Activated CD8-positive, alpha-beta memory T cell treated with anti-CD3 and anti-CD28 coated beads for 1 hour (primary cell): ENCODE results near the gene RNASE3.
A peak's percentile ranks its signal among the peaks of the same experiment; 100 is the strongest.
"Not testable (repeated sequence)": the region's sequence is repeated elsewhere in the genome, so short reads cannot be mapped to it uniquely, and the experiment has no call there.

Experiments used
- DNase-seq, 2 donors: peaks; one replicate each; pipeline ENCODE4 v3.0.0-alpha.2; 2020; ENCODE audit warnings: low read depth in 1 of 2; ENCODE audit errors: extremely low read depth in 1 of 2

The RNASE3 gene

GRCh38 chr14:20891126-20891825, at the start of gene RNASE3:
RNASE3 (plus strand) TSS chr14:20891385; CDS start chr14:20891687, 302 bp downstream.
- not testable (repeated sequence) for DNase-seq

DNA sequence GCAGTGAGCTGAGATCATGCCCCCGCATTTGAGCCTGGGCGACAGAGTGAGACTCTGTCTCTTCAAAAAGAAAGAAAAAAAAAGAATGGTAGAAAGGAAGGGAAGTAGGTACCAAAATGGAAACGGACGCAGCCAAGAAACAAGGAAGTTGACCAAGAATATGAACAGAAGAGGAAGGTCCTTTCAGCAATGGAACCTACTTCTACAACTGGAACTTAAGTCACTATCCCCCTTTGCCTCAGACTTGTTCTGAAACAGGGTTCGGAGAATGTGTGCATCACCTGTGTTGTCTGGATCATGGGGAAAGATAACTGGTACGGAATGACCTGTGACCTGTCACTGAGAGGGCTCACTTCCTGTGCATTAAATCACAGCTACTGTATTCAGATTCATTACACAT, 44.6 kb upstream of the RNASE3 start:
- no peak for DNase-seq

DNA sequence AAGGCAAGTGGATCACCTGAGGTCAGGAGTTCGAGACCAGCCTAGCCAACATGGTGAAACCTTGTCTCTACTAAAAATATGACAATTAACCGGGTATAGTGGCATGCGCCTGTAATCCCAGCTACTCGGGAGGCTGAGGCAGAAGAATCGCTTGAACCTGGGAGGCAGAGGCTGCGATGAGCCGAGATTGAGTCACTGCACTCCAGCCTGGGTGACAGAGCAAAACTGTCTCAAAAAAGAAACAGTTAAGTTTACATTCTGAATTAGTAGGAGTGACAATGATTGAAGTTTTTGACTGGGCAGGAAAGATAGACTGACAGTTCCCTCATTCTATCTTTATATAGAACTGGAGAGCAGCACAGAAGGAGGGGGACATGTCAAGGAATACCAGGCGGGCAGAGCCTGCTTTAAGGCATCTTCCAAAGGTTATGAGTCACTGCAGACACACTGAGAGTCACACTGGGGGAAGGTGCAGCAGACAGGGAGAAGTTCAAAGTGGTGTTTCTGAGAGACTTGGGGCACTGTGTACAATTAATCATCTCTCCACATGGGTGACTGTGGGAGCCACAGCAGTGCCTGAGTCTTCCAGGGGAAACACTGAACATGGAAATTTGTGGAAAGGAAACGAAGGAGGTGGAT, 42.8 kb upstream of the RNASE3 start:
- no peak for DNase-seq

- no peak for DNase-seq
Measured at GRCh38 chr14:20848955-20849570, 42.1 kb upstream of the RNASE3 start.

- DNase-seq: no peak
Measured at GRCh38 chr14:20853042-20853441, 38.1 kb upstream of the RNASE3 start.

- no peak for DNase-seq
Measured at GRCh38 chr14:20855652-20856291, 35.4 kb upstream of the RNASE3 start.

DNA sequence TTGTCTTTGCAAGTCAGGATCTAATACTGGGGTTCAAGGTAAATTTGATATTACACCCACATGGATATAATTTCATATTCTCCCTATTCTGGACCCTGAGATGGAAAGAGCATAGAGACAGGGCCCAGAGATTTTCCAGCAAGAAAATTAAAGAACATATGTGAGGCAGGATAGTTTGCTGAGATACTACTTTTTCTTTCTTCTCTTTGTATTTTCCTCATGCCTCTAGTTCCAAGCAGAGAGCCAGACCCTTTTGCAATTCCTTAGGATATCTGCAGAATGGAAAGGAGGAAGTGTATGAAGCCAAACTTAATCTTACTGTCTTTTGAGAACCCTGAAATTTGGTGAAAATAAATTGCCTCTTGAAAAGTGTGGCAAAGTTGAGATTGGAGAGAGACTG, 34.0 kb upstream of the RNASE3 start:
- no peak for DNase-seq

DNA sequence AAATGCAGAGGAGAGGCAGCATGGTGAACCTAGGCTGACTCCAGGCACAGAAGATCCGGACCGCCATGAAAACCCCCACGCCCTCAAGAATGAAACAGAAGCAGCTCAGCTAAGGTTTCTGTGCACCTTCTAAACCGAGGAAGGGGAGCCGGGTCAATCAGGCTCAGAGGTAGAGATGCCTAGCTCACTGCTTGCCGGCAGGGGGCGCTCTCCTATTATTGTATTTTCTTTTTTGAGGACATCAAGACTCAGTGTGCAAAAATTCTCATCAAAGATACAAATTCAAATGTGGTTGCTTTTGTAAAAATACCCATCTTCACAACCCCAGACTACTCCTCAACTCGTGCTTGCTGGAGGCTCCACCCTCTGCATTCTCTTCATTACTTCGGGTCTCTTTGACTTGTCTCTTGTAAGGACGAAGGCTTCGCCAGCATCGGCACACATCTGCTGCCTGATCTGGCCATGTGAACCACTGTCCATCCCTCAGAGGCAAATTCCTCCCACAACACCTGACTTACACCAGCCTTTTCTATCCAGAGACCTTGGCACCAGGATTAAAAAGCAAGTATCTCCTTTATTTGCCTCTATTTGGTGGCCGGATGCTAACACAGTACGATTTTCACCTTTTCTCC, 33.4 kb upstream of the RNASE3 start:
- DNase-seq: peak; percentile 32 to 69

GRCh38 chr14:20866194-20866593, 25.0 kb upstream of the RNASE3 start:
- DNase-seq: no peak

DNA sequence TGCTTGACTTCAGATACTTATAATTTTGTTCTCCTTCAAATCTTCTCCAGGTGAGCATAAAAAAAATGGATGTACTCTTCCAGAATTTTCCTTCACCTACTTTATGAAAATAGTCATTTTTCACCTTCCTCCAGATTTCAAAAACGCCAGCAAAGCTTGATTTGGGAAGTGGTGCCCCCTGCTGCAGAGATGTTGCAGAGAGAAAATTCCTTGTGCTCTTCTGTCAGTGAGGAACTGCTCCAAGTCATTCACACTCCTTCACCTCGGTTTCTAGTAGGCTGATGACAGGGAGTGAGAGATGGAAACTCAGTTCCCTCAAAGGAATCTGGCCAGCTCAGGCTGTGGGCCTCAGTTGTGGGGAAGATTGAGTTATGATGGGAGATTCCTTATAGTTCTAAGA, 24.2 kb upstream of the RNASE3 start:
- DNase-seq: no peak

- DNase-seq: peak; percentile 25 to 66
Measured at GRCh38 chr14:20873370-20874177, 17.6 kb upstream of the RNASE3 start.

DNA sequence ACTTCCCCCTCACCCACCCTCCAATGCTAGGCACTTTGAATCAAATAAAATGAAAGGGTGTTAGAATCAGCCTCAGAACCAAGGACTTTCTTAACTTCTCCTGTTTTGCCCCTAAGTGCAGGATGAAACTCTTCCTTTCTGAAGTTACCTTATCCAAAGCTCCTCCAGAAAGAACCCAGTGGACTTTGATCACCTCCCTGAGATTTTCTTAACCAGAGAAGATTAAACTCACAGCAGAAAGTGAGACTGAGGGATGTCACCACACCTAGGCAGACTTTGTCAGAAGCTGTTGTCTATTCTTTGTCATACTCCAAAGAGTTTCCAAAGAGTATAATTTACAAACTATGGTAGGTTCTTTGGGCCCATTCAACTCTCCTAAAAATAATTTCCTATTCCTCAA, 14.2 kb upstream of the RNASE3 start:
- DNase-seq: no peak

GRCh38 chr14:20878695-20879094, 12.5 kb upstream of the RNASE3 start:
- no peak for DNase-seq

DNA sequence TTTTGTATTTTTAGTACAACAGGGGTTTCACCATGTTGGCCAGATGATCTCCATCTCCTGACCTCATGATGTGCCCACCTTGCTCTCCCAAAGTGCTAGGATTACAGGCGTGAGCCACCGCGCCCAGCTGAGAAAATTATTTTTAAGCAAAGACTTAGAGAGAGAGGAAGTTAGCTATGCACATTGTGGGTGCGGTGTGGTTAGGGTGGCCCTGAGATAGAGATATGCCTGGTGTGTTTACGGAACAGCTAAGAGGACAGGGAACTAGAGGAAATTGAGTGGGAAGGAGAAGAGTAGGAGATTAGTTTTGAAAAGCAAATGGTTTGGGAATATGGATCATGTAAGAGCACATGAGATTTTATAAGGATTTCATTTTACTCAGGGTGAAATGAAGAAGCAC, 10.0 kb upstream of the RNASE3 start:
- not testable (repeated sequence) for DNase-seq

DNA sequence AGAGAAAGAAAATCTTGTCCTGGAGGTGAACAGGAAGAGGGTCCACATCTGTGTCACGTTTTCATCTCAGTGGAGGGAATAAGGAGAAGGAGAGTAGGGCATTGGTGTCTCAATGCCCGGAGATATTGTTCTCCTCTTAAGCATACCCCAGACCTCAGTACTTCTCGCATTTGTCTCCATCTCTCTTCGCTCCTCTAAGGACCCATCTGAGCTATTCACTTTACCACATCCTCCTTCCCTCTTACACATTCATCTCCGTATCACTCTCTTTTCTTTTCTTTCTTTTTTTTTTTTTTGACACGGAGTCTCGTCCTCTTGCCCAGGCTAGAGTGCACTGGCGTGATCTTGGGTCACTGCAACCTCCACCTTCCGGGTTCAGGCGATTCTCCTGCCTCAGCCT, 8.4 kb upstream of the RNASE3 start:
- DNase-seq: not testable (repeated sequence)

GRCh38 chr14:20888411-20888810, 2.8 kb upstream of the RNASE3 start:
- not testable (repeated sequence) for DNase-seq

GRCh38 chr14:20895322-20895721, 4.1 kb downstream of the RNASE3 start:
- DNase-seq: not testable (repeated sequence)

- DNase-seq: no peak
Measured at GRCh38 chr14:20904393-20905029, 13.3 kb downstream of the RNASE3 start.

DNA sequence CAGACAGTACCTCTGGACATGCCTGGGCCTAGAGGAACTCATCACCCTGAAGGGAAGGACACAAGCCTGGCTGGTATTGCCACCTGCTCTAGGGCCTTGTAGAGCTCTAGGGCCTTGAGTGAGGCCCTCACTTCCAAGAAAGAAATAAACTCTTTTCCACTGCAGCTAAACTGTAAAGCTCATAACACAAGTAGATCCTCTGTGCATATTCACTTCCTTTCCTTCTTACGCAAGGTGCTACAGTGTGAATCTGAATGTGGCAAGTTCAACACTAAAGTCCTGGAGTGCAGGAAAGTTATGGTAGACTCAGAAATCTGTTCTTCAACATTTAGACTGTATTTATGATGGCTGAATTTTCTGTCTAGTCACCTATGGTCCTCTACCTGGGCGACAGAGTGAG, 14.5 kb downstream of the RNASE3 start:
- DNase-seq: no peak

DNA sequence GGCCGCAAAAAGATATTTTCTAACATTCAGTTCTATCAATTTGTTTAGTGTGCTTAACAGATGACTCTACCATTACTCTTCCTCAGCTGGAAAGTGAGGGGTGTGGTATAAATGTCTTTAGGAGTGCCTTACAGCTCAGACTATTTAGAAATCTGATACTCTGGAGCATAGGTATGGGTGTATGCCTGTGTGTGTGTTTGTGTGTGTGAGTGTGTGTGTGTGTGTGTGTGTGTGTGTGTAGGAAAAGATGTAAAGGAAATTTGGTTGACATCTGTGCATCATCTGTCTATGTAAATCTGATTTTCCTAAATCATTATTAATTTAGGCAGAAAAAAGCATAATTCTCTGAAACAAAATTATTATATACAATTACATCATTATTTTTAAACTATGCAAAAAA, 16.0 kb downstream of the RNASE3 start:
- no peak for DNase-seq
